Karpas-422 (cell line): Measurements from ENCODE around the gene GABBR2. TPM values are rescaled to one million over a fixed set of nuclear protein-coding genes. Genes with fewer than 3 reads are reported as not detected.
"Not testable (repeated sequence)": the region's sequence is repeated elsewhere in the genome, so short reads cannot be mapped to it uniquely, and the experiment has no call there.

Experiments
- DNase-seq: peaks from one replicate; pipeline ENCODE4 v3.0.0-alpha.2; 2015
- H2AFZ ChIP-seq: fragments of 200-600 bp; sonication (generic); 2 replicates; pipeline ENCODE4 v1.6.1; 2014; ENCODE audit warnings: antibody characterized with exemption, low read length, mixed read lengths
- H3K27ac ChIP-seq: fragments of 200-600 bp; sonication (generic); 2 replicates; pipeline ENCODE4 v1.5.1; 2014; ENCODE audit warnings: mild to moderate bottlenecking, low read length, moderate library complexity
- H3K27me3 ChIP-seq: fragments of 200-600 bp; sonication (generic); 2 replicates; pipeline ENCODE4 v1.6.1; 2014; ENCODE audit warnings: low read length, mixed read lengths
- H3K36me3 ChIP-seq: fragments of 200-600 bp; sonication (generic); 2 replicates; pipeline ENCODE4 v1.6.1; 2014; ENCODE audit warnings: low read length, mixed read lengths; ENCODE audit not compliant: insufficient read depth
- H3K4me1 ChIP-seq: fragments of 200-600 bp; sonication (generic); 2 replicates; pipeline ENCODE4 v1.6.1; 2014; ENCODE audit warnings: mild to moderate bottlenecking, low read length, mixed read lengths
- H3K4me2 ChIP-seq: fragments of 200-600 bp; sonication (generic); 2 replicates; pipeline ENCODE4 v1.6.1; 2014; ENCODE audit warnings: low read length, low read depth, mild to moderate bottlenecking; ENCODE audit not compliant: poor library complexity, severe bottlenecking
- H3K4me3 ChIP-seq: fragments of 200-600 bp; sonication (generic); 2 replicates; pipeline ENCODE4 v1.5.1; 2014; ENCODE audit warnings: mild to moderate bottlenecking, antibody characterized with exemption, low read length, mixed read lengths
- H3K79me2 ChIP-seq: fragments of 200-600 bp; sonication (generic); 2 replicates; pipeline ENCODE4 v1.6.1; 2014; ENCODE audit warnings: mild to moderate bottlenecking, low read length, mixed read lengths
- H3K9ac ChIP-seq: fragments of 200-600 bp; sonication (generic); 2 replicates; pipeline ENCODE4 v1.6.0; 2014; ENCODE audit warnings: low read length
- H3K9me2 ChIP-seq: fragments of 200-600 bp; sonication (generic), shearing (Covaris generic); replicated peaks from 2 replicates; pipeline ENCODE4 v1.6.0; 2014; ENCODE audit warnings: mild to moderate bottlenecking, low read length, moderate library complexity; ENCODE audit not compliant: insufficient read depth
- H3K9me3 ChIP-seq: fragments of 300-700, 200-600 bp; sonication (generic); 2 replicates; pipeline ENCODE4 v1.6.1; 2014; ENCODE audit warnings: low read length, mixed read lengths
- H4K20me1 ChIP-seq: fragments of 200-600 bp; sonication (generic); 2 replicates; pipeline ENCODE4 v1.6.1; 2014; ENCODE audit warnings: mild to moderate bottlenecking, antibody characterized with exemption, low read length, low read depth; ENCODE audit not compliant: insufficient read depth
- total RNA-seq: library from RNA; depleted of rRNA; stranded (reverse); fragments of >200 nt; shearing (Covaris generic); gene quantifications from 2 replicates; pipeline ENCODE4 v1.2.3, GENCODE V29; 2014; ENCODE audit warnings: low replicate concordance

Gene GABBR2
- total RNA-seq, 1 experiment from 2014 or later = 0.30 TPM

DNA sequence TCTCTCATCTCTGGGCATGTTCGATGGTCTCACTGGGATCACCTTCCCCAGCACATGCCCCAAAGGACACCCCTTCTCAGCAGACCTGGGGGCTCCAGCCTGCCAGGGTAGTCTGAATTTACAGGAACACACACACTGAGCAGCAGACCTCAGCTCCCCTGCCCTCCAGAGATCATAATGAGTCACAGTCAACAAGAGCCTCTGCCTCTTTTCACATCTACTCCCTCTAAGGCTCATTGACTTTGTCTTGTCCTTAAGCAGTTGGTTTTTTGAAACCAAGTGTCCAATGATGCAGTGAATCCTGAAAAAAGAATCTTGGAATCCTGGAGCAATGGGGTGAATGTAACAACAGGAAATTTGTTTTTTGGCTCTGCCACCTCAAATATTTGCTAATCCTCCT lies 20.8 kb downstream of the GABBR2 start:
- no peaks in the 10 kb centered on the region for H4K20me1 ChIP-seq
- no peak overlapping the region for H3K4me2 ChIP-seq
- no peaks in the 10 kb centered on the region for H3K36me3 ChIP-seq
- H2AFZ ChIP-seq = no peak overlapping the region
- H3K9me2 ChIP-seq = no peaks in the 10 kb centered on the region
- no peak overlapping the region for H3K4me3 ChIP-seq
- no peak for DNase-seq
- no peak overlapping the region for H3K9ac ChIP-seq
- H3K27ac ChIP-seq = no peak overlapping the region
- H3K9me3 ChIP-seq = no peaks in the 10 kb centered on the region
- H3K4me1 ChIP-seq = no peaks in the 10 kb centered on the region
- H3K79me2 ChIP-seq = no peaks in the 10 kb centered on the region
- no peaks in the 10 kb centered on the region for H3K27me3 ChIP-seq

DNA sequence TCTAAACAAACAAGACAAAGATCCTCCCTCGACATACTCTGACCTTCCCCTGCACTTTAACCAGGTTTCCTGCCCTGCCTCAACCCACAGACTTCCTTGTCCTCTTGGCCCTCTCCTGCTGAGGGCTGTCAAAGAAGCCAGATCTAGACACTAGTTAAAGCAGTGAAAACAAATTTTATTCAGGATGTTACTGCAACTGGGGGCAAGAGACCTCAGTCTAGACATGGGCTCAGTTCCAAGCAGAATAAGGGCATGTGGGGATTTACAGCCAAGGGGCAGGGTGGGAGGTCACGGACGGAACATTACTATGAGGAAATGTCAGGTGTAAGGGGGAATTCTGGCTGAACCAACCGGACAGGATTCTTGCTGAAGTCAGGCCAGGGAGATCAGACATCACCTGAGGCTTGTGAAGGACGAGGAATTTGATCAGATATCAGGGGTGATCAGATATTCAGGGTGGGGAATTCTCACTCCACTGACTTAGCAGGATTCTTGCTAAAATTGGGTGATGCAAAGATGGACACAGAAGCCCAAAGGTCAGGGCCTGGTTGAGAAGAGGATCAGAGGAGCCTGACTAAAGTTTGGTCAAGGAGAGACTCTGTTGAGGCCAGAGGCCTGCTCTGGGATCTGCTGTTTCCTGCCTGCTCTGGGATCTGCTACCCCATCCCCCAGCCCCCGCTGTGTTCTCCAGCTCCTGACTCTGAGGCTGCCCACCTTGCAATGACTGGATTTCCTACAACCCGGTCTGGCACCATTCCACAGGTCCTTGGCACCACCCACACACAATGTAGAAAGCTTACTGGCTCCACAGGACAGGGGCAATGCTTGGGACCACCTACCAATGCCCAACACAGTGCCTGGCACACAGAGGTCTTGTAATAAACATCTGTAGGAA lies 21.5 kb downstream of the GABBR2 start:
- no peak for DNase-seq
- Histone ChIP-seq H3K9me3 (no peaks in the 10 kb centered on the region), H3K36me3 (no peaks in the 10 kb centered on the region), H3K4me1 (no peaks in the 10 kb centered on the region), H2AFZ (no peak overlapping the region), H3K9me2 (no peaks in the 10 kb centered on the region), H3K27me3 (no peaks in the 10 kb centered on the region), H3K79me2 (no peaks in the 10 kb centered on the region), H3K4me3 (no peak overlapping the region), H3K27ac (no peak overlapping the region), H4K20me1 (no peaks in the 10 kb centered on the region), H3K4me2 (no peak overlapping the region), H3K9ac (no peak overlapping the region)

DNA sequence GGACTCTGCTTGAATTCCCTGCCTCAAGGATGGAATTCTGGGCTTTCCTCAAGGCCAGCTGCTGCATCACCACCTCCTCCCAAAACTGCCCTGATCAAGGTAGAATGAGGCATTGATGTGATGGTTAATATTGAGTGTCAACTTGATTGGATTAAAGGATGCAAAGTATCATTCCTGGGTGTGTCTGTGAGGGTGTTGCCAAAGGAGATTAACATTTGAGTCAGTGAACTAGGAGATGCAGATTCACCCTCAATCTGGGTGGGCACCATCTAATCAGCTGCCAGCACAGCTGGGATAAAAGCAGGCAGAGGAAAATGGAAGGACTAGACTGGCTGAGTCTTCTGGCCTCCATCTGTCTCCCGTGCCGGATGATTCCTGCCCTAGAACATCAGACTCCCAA lies 23.9 kb downstream of the GABBR2 start:
- H3K79me2 ChIP-seq, H3K36me3 ChIP-seq, H3K4me3 ChIP-seq, DNase-seq, H3K9me3 ChIP-seq, H3K9me2 ChIP-seq, H3K27me3 ChIP-seq, H3K4me2 ChIP-seq, H4K20me1 ChIP-seq, H3K27ac ChIP-seq, H2AFZ ChIP-seq, H3K4me1 ChIP-seq, H3K9ac ChIP-seq: not testable (repeated sequence)

DNA sequence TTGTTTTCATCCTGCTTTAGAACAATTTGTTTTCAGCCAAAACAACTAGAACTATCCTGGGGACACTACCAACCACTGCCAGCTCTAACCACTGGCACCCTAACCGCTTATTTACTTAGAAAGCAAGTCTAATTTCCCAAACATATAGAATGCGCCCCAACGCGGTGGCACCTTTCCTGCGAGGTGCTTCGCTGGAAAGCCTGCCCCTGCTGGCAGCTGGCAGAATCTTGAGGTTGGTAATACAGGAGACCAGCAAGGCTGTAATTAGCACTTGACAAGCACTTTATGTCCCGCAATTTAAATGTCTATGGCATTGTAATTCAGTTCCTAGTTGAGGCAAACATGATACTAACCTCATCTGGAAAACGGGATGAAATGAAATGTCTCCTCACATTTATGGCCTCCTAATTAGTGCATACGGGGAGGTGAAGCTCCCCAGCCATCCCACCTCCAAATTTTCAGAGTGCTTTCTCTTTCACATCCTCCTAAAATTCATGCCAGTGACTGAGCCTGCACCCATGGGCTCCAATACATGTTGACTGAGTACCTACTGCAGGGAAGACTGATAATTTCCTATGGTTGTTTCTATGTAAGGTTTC lies 30.4 kb downstream of the GABBR2 start:
- no peaks in the 10 kb centered on the region for H3K9me3 ChIP-seq
- H3K4me3 ChIP-seq = no peak overlapping the region
- H3K4me1 ChIP-seq = no peaks in the 10 kb centered on the region
- H3K27ac ChIP-seq = no peak overlapping the region
- no peaks in the 10 kb centered on the region for H3K27me3 ChIP-seq
- H3K4me2 ChIP-seq = no peak overlapping the region
- H3K36me3 ChIP-seq = no peaks in the 10 kb centered on the region
- no peaks in the 10 kb centered on the region for H3K9me2 ChIP-seq
- no peak overlapping the region for H3K9ac ChIP-seq
- peak; percentile 78 for DNase-seq
- H4K20me1 ChIP-seq = no peaks in the 10 kb centered on the region
- no peak overlapping the region for H2AFZ ChIP-seq
- no peaks in the 10 kb centered on the region for H3K79me2 ChIP-seq

DNA sequence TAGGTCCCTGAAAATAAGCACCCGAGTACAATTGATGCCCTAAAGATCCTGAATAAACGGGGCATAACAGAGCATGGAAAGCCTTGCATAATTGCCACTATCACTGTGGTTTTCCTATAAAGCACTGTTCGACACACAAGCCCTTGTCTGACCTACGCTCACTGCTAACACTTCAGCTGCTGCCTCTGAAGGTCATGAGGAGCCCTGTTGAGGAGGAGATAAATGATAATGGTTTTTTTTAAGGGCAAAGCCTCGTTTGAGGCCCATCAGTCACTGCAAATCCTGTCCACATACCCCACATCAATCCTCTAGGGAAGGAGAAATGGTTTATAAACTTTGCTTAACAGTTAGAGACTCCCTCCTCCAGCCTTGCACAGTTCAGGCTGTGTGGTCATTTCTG lies 35.1 kb downstream of the GABBR2 start:
- H3K27me3 ChIP-seq = no peaks in the 10 kb centered on the region
- H3K9ac ChIP-seq = no peak overlapping the region
- no peak for DNase-seq
- H4K20me1 ChIP-seq = no peaks in the 10 kb centered on the region
- H3K4me2 ChIP-seq = no peak overlapping the region
- H3K27ac ChIP-seq = no peak overlapping the region
- no peaks in the 10 kb centered on the region for H3K79me2 ChIP-seq
- H3K36me3 ChIP-seq = no peaks in the 10 kb centered on the region
- no peak overlapping the region for H2AFZ ChIP-seq
- no peak overlapping the region for H3K4me3 ChIP-seq
- H3K4me1 ChIP-seq = no peaks in the 10 kb centered on the region
- H3K9me2 ChIP-seq = no peaks in the 10 kb centered on the region; the same call in 1 of the 2 replicates
- H3K9me3 ChIP-seq = no peaks in the 10 kb centered on the region

DNA sequence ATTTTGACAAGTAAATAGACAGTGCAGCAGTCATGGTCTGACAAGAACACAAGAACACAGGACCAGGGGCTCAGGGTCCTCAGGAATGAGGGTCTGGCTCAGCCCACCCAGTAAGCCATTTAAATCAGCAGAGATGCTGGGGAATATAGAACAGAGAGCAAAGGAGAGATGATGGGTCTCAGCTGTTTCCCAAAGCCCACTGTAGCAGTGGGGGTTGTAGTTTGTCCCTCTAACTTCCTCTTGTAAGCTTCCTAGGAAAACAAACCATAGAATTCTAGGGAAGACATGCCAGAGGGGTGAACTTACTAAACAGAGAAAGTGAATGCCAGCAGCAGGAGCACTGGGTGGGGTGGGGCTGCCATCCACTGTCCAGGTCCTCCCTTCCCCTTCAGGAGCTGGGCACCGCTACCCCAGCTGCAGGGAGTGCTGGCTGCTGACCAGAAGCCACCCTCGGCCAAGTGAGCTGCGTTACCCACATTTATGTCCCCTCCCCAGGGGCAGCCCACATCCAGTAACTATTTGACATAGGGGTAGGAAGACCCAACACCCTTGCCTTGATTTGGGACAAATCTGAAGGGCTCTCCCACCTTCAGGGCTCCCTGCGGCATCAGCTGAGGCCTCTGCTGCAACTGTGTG lies 41.6 kb downstream of the GABBR2 start:
- Histone ChIP-seq H3K9me3 (no peaks in the 10 kb centered on the region), H4K20me1 (no peaks in the 10 kb centered on the region), H3K27me3 (no peaks in the 10 kb centered on the region), H3K9me2 (no peaks in the 10 kb centered on the region; the same call in 1 of the 2 replicates), H3K9ac (no peak overlapping the region), H3K79me2 (no peaks in the 10 kb centered on the region), H3K4me3 (no peak overlapping the region), H3K36me3 (no peaks in the 10 kb centered on the region), H2AFZ (no peak overlapping the region), H3K4me2 (no peak overlapping the region), H3K4me1 (no peaks in the 10 kb centered on the region), H3K27ac (no peak overlapping the region)
- DNase-seq = no peak

DNA sequence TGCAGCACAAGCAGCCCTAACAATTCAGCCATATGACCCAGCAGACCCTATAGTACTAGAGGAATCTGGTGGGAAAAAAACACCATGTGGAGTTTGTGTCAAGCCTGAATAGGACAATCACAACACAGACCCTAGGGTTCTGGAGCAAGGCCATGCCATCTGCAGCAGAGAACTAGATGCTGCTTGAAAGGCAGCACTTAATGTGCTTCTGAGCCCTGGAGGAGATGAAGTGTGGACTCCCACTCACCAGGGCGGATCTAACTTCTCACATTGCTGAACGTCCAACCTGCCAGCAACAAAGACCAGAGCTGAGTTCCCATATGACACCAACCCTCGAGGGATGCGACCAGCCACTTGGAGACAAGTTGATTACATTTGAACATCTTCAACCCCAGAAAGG lies 43.2 kb downstream of the GABBR2 start:
- Histone ChIP-seq H2AFZ (no peak overlapping the region), H3K4me3 (no peak overlapping the region), H3K27ac (no peak overlapping the region), H3K4me1 (no peaks in the 10 kb centered on the region), H3K36me3 (no peaks in the 10 kb centered on the region), H3K9me2 (no peaks in the 10 kb centered on the region; the same call in 1 of the 2 replicates), H3K9me3 (no peaks in the 10 kb centered on the region), H3K27me3 (no peaks in the 10 kb centered on the region), H3K9ac (no peak overlapping the region), H4K20me1 (no peaks in the 10 kb centered on the region), H3K79me2 (no peaks in the 10 kb centered on the region), H3K4me2 (no peak overlapping the region)
- DNase-seq = no peak

DNA sequence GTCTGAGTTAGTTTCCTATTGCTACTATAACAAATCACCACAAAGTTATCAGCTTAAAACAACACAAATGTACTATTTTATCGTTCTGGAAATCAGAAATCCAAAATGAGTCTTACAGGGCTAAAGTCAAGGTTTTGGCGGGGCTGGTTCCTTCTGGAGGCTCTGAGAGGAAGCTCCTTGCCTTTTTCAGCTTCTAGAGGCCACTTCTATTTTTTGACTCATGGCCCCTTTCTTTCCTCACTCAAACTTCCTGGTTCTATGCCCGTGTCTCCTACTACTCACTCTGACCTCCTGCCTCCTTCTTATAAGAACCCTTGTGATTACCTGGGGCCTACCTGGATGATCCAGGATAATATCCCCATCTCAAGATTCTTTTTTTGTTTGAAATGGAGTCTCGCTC lies 48.2 kb downstream of the GABBR2 start:
- H3K4me3 ChIP-seq = no peak overlapping the region

More for the DNA sequence above, 48.2 kb downstream of the GABBR2 start:
- Histone ChIP-seq H3K9me2 (no peaks in the 10 kb centered on the region), H3K27me3 (no peaks in the 10 kb centered on the region), H3K4me2 (no peak overlapping the region), H3K79me2 (no peaks in the 10 kb centered on the region), H4K20me1 (no peaks in the 10 kb centered on the region), H3K4me1 (no peaks in the 10 kb centered on the region), H3K9me3 (no peaks in the 10 kb centered on the region), H3K9ac (no peak overlapping the region), H3K36me3 (no peaks in the 10 kb centered on the region), H3K27ac (no peak overlapping the region), H2AFZ (no peak overlapping the region)
- DNase-seq = no peak
